GM12878 (cell line): ENCODE results near the gene EPB41L1. TPM values are rescaled to one million over a fixed set of nuclear protein-coding genes. Genes with fewer than 3 reads are reported as not detected.

Source experiments
- ATAC-seq: fragments of 200-7000 bp; cut with Tn5 transposase; 3 replicates; pipeline ENCODE4 v1.9.1; 2020; ENCODE audit warnings: mild to moderate bottlenecking, moderate library complexity
- BruUV-seq: library from RNA; stranded (reverse); fragments of 400-500 nt; replicated peaks from 2 replicates; lab custom pipeline; 2021; lab: Mats Ljungman, UMichigan
- CTCF ChIA-PET: fragments of 300-600 bp; sonication (Branson Sonifier 250); formaldehyde crosslinking; extraction: SDS; loops from one replicate; lab custom pipeline; 2021; ENCODE audit warnings: inconsistent platforms; lab: Yijun Ruan, JAX
- POLR2A ChIA-PET: fragments of 350-600 bp; formaldehyde crosslinking; extraction: SDS; loops from one replicate; lab custom pipeline; 2021; ENCODE audit warnings: inconsistent platforms; lab: Charles Lee
- RAD21 ChIA-PET: fragments of 300-600 bp; sonication (Branson Sonifier 250); formaldehyde crosslinking; loops from one replicate; lab custom pipeline; 2023; ENCODE audit warnings: antibody characterized with exemption; ENCODE audit not compliant: unreplicated experiment; lab: Charles Lee
- SMC1A ChIA-PET: fragments of 300-600 bp; sonication (Branson Sonifier 250); formaldehyde crosslinking; loops from one replicate; lab custom pipeline; 2023; ENCODE audit not compliant: unreplicated experiment, uncharacterized antibody; lab: Charles Lee
- DNase-seq: peaks from one replicate; pipeline ENCODE4 v3.0.0-alpha.2; 2011; ENCODE audit warnings: low read depth, low spot score
- FAIRE-seq: peaks from 3 replicates; lab custom pipeline; 2011; peaks lifted over from hg19 to GRCh38; lab: Jason Lieb, UNC
- H2AFZ ChIP-seq: 2 replicates; pipeline ENCODE4 v1.6.0; 2011; ENCODE audit warnings: low read depth, low read length, control low read depth; ENCODE audit not compliant: control insufficient read depth
- H3K27ac ChIP-seq: 2 replicates; pipeline ENCODE4 v1.5.1; 2011; ENCODE audit warnings: control low read depth; ENCODE audit not compliant: control insufficient read depth, insufficient read depth
- H3K27me3 ChIP-seq, 2 experiments: replicated peaks in 1 of 2; 2 replicates each; pipeline versions ENCODE4 v1.6.0 to v1.6.1; 2011; ENCODE audit warnings: low read length in 1 of 2; ENCODE audit not compliant: control insufficient read depth in 2 of 2, insufficient read depth in 2 of 2
- H3K36me3 ChIP-seq, 2 experiments: 2 replicates each; pipeline ENCODE4 v1.5.1; 2011; ENCODE audit warnings: low read length in 1 of 2; ENCODE audit not compliant: control insufficient read depth in 2 of 2, insufficient read depth in 2 of 2
- H3K4me1 ChIP-seq: 2 replicates; pipeline ENCODE4 v1.6.1; 2011; ENCODE audit warnings: mild to moderate bottlenecking, low read length, moderate library complexity, mixed read lengths; ENCODE audit not compliant: control insufficient read depth, insufficient read depth
- H3K4me2 ChIP-seq: 2 replicates; pipeline ENCODE4 v1.6.0; 2011; ENCODE audit warnings: control low read depth; ENCODE audit not compliant: control insufficient read depth, insufficient read depth
- H3K4me3 ChIP-seq: fragments of 200-600 bp; sonication (generic); 2 replicates; pipeline ENCODE4 v1.5.1; 2016
- H3K79me2 ChIP-seq: 2 replicates; pipeline ENCODE4 v1.6.0; 2011; ENCODE audit warnings: low read length; ENCODE audit not compliant: control insufficient read depth, insufficient read depth
- H3K9ac ChIP-seq: 2 replicates; pipeline ENCODE4 v1.8.0; 2011; ENCODE audit warnings: low read length, control low read depth, mixed read lengths; ENCODE audit not compliant: control insufficient read depth, insufficient read depth
- H3K9me3 ChIP-seq: replicated peaks from 3 replicates; pipeline ENCODE4 v1.5.1; 2011; ENCODE audit warnings: mild to moderate bottlenecking, low read length; ENCODE audit not compliant: control insufficient read depth, insufficient read depth
- H4K20me1 ChIP-seq: 2 replicates; pipeline ENCODE4 v1.6.0; 2011; ENCODE audit not compliant: control insufficient read depth, insufficient read depth
- CREB1 ChIP-seq: IDR thresholded peaks from 2 replicates; pipeline ENCODE4 v1.6.1; 2012; ENCODE audit warnings: low read depth, mild to moderate bottlenecking, inconsistent platforms
- IKZF1 ChIP-seq: fragments of 450-650 bp; conservative IDR thresholded peaks from 2 replicates; pipeline ENCODE4 v1.6.1; 2017; ENCODE audit warnings: antibody characterized with exemption, mild to moderate bottlenecking
- SMAD1 ChIP-seq: fragments of 450-650 bp; IDR thresholded peaks from 2 replicates; pipeline ENCODE4 v1.6.1; 2018; ENCODE audit warnings: mild to moderate bottlenecking, low read depth; ENCODE audit not compliant: partially characterized antibody
- SMC3 ChIP-seq: IDR thresholded peaks from 2 replicates; pipeline ENCODE4 v1.6.1; 2011; ENCODE audit warnings: low read length, improper control_type of control experiment, borderline replicate concordance
- YY1 ChIP-seq: IDR thresholded peaks from 2 replicates; pipeline ENCODE4 v1.6.1; 2011; ENCODE audit warnings: low read depth, mild to moderate bottlenecking, low read length
- ZNF622 ChIP-seq: fragments of 450-650 bp; IDR thresholded peaks from 2 replicates; pipeline ENCODE4 v1.6.1; 2017; ENCODE audit warnings: mild to moderate bottlenecking, inconsistent platforms
- WGBS: methylation state at CpG from one replicate; pipeline ENCODE4 v1.1.6; 2016; ENCODE audit warnings: low lambda C conversion rate; ENCODE audit not compliant: insufficient replicate concordance, insufficient coverage; ENCODE audit errors: missing lambda C conversion rate; 5-methylcytosine and 5-hydroxymethylcytosine counted together
- in situ Hi-C: fragments of 300-500 bp; cut with MboI; formaldehyde crosslinking; loops from 9 replicates; pipeline ENCODE4 v1.14.3; 2018; ENCODE audit warnings: mixed read lengths
- intact Hi-C: fragments of 100-400 bp; cut with micrococcal nuclease; formaldehyde crosslinking; loops from one replicate; pipeline ENCODE4 v1.14.2; 2022; ENCODE audit not compliant: unreplicated experiment
- polyA plus RNA-seq, 11 experiments: library from polyadenylated mRNA; depleted of rRNA in 4 of 11; unstranded in 6 of 11; stranded (reverse) in 5 of 11; fragments of >200 nt; fragmentation: Nextera tagmentation in 4 of 11; fragmentation: Illumina TruSeq in 1 of 11; extraction: Ambion mirVana in 4 of 11; extraction: Trizol in 1 of 11; gene quantifications; 1 replicate in 1 of 11; 2 replicates in 10 of 11; pipeline versions ENCODE4 v1.2.1 to v1.2.3, GENCODE V29; 2011 to 2016; ENCODE audit warnings: inconsistent platforms in 2 of 11, missing spikeins in 2 of 11, low read depth in 1 of 11
- total RNA-seq, 4 experiments: library from RNA; depleted of rRNA in 3 of 4; stranded (reverse); fragments of >200 nt in 3 of 4; fragmentation: Illumina TruSeq in 1 of 4; extraction: Trizol in 1 of 4; gene quantifications; 2 replicates each; pipeline versions ENCODE4 v1.2.1 to v1.2.3, GENCODE V29; 2013 to 2021

EPB41L1 gene
- total and polyA plus RNA-seq, 10 of the 15 experiments (the other 5 are each of a cell fraction or from before 2014, with no cell fraction given), result 0.08 to 3.2 (median 0.31) TPM

DNA sequence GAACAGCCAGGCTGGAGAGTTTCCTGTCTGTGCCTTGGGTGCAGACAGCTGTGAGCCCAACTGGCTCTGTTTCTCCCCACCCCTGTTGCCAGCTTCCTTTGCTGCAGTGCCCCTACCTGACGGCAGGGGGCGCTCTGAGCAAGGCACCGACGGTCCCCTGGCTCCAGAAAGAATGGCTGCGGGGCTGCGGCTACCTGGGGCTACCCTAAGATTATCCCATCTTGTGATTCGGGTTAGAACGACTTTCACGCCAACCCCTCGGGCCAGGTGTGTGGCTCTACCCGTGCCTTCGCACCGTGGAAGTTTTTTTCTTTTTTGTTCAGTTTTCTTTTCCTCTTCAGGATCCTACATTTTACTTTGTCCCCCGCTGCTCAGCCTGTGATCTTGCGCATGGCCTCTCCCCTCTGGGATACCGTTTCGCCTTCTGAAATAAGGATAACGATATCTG, 48.4 kb downstream of the EPB41L1 start (continued):
- TF ChIP-seq SMC3, result peak; percentile 86

DNA sequence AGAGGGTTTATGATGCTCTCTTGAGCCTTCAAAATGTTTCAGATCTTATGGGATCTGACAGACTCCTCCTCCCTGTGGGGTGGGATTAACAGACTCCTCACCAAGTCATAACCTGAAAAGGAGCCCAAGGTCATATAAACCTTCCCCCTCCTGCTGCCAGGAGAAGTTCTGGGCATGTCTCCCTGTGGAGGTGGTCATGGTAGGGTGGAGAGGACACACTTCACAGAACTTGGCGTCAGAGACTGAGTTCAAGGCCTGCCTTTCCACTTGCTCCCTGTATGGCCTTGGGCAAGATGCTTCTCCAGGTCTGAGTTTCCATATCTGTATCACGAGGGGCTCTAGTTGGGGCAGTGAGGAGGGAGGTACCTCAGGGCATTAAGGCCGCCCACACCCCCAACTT, 49.3 kb downstream of the EPB41L1 start:
- no peak for FAIRE-seq
- Histone ChIP-seq H3K9me3 (no peaks in the 10 kb centered on the region), H3K4me3 (no peak overlapping the region), H2AFZ (no peak overlapping the region), H3K27ac (no peak overlapping the region), H3K27me3 (peaks cover 0 to 3% of the 10 kb centered on the region in 2 experiments; a peak in 1 of 4 replicates), H3K79me2 (no peaks in the 10 kb centered on the region), H3K9ac (no peak overlapping the region), H3K36me3 (no peaks in the 10 kb centered on the region), H4K20me1 (no peaks in the 10 kb centered on the region), H3K4me1 (no peaks in the 10 kb centered on the region), H3K4me2 (no peak overlapping the region)
- WGBS, result 0% methylated on average over 3 of the region's 3 CpGs
- ChIA-PET POLR2A (no interaction called here), CTCF (interaction anchor here (0.6 to 8.1 kb wide), 13 partner anchors 9 to 288 kb away, joined by 3 to 115 read pairs (median 10); partner anchors contain the start of gene AAR2), RAD21 (interaction anchor here (0.6 kb wide), 1 partner anchor 250 kb away, joined by 3 read pairs; no protein-coding TSS in a partner anchor), SMC1A (interaction anchor here (2.1 kb wide), 1 partner anchor 236 kb away, joined by 8 read pairs; no protein-coding TSS in a partner anchor)
- in situ Hi-C loops, result loop anchor here (5.0 kb wide), 1 partner anchor 238 kb away; no protein-coding TSS in a partner anchor
- intact Hi-C loops, result loop anchor here (1.0 kb wide), 1 partner anchor 235 kb away; no protein-coding TSS in a partner anchor
- DNase-seq, result no peak
- no peak for ATAC-seq
- TF ChIP-seq SMC3 (no peak), ZNF622 (no peak)
- BruUV-seq, result no TSS peak

DNA sequence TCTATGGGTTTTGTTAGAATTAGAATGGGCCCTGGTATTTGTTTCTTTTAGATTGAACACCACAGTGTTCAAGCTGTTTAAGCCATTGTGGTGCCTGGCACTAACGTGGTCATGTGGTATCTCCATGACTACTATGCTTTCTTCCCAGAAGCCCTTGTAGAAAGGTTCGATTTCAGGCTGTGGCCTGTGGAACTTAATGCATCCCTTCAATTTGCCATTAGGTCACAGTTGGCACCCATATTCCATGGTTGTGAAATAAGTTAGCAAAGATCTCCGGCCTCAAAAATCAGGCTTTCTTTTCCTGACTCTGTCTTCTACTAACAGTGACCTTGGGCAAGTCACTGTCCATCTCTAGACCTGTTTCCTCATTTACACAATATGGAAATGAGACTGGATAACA, 50.5 kb downstream of the EPB41L1 start:
- ATAC-seq, result no peak

More for the DNA sequence above, 50.5 kb downstream of the EPB41L1 start:
- H4K20me1 ChIP-seq, result no peaks in the 10 kb centered on the region
- intact Hi-C loops, result no loop called here
- ChIA-PET SMC1A (interaction anchor here (1.0 kb wide), 1 partner anchor 235 kb away, joined by 5 read pairs; no protein-coding TSS in a partner anchor), RAD21 (no interaction called here), POLR2A (no interaction called here), CTCF (no interaction called here)
- no peak for DNase-seq
- H3K4me3 ChIP-seq, result no peak overlapping the region
- H3K9ac ChIP-seq, result no peak overlapping the region
- H3K4me2 ChIP-seq, result no peak overlapping the region
- peaks cover 0 to 3% of the 10 kb centered on the region in 2 experiments; a peak in 1 of 4 replicates for H3K27me3 ChIP-seq
- in situ Hi-C loops, result no loop called here
- FAIRE-seq, result no peak
- TF ChIP-seq SMAD1 (no peak), YY1 (no peak), CREB1 (no peak), IKZF1 (no peak)
- 0% methylated on average over 3 of the region's 3 CpGs for WGBS
- BruUV-seq, result no TSS peak
- H2AFZ ChIP-seq, result no peak overlapping the region
- H3K9me3 ChIP-seq, result no peaks in the 10 kb centered on the region
- H3K36me3 ChIP-seq, result no peaks in the 10 kb centered on the region
- H3K79me2 ChIP-seq, result no peaks in the 10 kb centered on the region
- no peaks in the 10 kb centered on the region for H3K4me1 ChIP-seq
- H3K27ac ChIP-seq, result no peak overlapping the region
